HG03520 (cell line): ENCODE results near the gene CYP1A2.
"Not testable (repeated sequence)": the region's sequence is repeated elsewhere in the genome, so short reads cannot be mapped to it uniquely, and the experiment has no call there.

Experiments used
- ATAC-seq: cut with Tn5 transposase; IDR thresholded peaks from one replicate; pipeline ENCODE4 v1.9.1; 2021; ENCODE audit warnings: mild to moderate bottlenecking, moderate library complexity; ENCODE audit not compliant: unreplicated experiment

The CYP1A2 gene

DNA sequence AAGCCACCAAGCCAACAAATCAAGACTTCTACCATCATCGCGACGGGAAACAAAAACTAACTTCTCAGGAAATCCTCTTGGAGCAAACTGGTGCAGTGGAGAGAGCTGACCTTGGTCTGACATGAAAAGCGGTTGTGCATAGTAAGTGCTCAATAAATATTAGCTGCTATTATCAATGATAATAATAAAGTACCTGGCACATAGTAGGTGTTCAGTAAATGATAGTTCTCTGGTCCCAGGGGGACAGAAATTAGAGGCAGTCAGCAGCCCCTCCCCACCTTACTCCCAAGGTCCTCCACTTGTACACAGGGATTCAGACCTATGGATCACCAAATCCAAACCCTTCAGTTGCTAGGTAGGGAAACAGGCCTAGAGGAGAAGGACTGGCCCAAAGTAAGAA is 27.2 kb downstream of the CYP1A2 start:
- no peak for ATAC-seq

DNA sequence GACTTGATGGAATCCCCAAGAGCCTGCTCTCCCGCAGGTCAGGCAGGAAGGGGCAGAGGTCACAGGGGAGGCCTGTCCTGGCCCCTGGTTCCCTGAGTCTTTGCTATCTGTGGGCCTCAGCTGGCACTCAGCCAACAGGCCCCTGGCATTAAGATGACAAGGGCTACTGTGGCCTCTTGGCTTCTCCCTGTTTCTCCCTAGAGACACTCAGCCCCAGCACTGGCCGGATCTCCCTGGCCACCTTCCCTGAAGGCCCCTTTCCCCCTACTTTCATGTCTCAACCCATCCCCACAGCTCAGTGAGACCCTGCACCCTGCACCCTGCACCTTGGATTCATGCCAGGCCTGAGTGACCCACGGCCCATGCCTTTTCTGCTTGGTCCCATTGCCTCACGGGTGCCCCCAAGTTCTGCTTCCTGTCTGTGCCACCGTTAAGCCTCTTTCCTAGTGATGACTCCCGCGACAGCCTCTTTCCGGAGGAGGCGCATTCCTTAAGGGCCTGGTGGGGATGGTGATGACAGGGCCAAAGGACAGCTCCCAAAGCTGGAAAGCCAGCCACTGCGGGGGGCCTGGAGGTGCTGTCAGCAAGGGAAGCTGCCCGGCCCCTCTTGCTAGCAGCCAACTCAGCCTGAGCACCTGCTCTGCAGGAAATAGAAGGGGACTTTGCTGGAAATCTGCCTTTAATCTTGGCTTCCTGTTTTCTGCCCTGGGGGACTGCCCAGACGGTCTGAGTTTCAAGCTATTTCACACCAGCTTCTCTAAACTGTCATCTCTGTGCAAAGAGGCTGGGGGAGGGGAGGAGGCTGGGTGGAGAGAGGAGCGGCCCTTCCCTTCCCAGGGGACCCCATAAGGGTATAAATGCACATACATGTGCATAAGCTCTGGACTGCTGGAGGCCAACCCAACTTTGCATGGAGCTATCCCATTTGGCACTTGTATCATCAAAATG is 28.4 kb downstream of the CYP1A2 start:
- ATAC-seq: no peak

DNA sequence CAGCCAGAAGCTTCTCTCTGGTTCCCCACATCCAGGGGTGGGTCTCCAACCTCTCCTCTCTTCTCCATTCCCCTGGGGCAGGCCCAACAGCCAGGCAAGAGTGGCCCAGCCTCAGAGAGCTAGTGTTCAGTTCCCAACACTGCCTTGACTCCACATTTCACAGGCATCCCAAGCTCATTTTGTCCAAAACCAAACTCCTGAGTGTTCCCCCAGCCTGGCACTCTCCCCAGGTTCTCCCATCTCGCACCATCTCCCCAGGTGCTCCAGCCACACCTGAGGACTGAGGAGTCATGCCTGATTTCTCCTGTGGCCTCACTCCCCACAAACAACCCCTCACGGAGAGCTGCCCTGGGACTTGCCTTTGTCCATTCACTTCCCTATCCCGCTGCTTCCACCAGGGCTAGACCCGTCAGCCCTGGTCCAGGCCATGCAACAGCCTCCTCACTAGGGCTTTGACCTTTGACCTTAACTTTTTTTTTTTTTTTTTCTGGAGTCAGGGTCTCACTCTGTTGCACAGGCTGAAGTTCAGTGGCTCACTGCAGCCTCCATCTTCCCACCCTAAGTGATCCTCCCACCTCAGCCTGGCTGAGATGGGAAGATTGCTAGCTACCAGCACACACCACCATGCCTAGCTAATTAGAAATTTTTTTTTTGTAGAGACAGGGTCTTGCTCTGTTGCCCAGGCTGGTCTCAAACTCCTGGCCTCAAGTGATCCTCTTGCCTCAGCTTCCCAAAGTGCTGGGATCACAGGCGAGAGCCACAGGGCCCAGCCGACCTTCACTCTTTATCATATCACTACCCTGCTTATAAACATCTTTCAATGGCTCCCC is 29.3 kb downstream of the CYP1A2 start:
- ATAC-seq: no peak

DNA sequence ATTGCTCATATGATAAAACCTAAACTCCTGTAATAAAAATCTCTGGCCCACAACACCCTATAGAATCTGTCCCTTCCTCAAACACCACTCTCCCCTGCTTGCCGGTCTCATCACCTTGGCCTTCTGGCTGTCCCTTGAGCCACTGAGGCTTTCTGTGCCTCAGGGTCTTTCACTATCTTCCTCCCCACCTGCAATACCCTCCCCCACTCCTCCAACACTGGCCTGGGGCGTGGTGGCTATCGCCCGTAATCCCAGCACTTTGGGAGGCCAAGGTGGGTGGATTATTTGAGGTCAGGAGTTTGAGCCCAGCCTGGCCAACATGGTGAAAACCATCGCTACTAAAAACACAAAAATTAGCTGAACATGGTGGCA is 29.9 kb downstream of the CYP1A2 start:
- ATAC-seq: no peak

DNA sequence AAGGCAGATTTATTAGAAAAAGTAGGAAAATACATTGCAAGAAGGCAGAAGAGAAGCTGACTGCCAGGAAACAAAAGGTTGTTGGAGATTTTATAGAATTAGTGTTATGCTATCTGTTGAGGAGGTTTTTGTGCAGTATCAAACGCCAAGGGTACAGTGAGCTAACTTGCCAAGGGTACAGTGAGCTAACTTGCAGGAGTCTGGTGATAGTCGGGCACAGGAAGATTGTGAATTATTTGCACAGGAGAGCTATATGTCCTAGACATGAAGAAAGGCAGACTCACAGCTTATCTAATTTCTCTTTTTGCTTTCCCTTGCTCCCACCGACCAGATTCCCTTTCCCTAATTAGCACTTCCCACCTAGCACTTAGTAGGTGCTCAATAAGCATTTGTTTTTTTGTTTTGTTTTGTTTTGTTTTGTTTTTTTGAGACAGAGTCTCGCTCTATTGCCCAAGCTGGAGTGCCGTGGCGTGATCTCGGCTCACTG is 30.6 kb downstream of the CYP1A2 start:
- ATAC-seq: no peak

DNA sequence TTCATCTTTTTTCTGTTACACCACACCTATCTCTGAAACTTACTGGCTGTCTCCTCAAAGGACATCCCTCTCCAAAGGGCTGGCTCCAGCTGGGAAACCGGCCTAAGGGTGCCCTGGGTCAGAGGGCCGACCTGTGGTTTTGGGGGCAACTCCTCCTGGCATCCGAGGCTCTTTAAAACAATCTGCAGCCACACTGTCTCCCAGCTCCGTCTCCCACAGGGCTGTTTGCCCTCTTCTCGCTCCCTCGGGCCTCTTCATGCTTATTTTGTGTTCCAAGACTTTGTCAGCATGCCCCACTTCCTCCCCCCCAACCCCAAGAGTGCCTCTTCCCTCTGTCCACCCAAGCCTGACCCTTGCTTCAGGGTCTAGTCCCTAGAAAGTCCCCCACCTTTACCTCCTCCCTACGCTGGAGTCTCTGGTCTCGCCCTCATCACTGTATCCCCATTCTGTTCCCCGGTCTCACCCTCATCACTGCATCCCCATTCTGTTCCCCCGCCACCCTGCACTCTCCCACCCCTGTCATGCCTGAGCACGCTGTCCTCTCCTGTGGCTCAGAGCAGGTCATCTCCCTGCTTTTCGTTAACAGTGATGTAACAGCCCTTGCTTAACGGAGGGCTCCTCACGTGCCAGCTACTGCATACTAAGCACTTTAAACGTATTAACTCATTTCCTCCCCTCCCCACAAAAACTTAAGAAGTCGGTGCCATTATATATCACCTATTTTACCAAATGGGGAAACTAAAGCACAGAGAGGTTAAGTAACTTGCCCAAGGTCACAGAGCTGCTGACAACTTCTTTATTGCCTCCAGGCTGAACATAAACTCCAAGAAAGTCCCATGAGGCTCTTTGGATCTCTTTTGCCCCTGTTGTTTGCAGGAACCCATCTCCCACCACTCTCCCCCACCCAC is 32.1 kb downstream of the CYP1A2 start:
- no peak for ATAC-seq

DNA sequence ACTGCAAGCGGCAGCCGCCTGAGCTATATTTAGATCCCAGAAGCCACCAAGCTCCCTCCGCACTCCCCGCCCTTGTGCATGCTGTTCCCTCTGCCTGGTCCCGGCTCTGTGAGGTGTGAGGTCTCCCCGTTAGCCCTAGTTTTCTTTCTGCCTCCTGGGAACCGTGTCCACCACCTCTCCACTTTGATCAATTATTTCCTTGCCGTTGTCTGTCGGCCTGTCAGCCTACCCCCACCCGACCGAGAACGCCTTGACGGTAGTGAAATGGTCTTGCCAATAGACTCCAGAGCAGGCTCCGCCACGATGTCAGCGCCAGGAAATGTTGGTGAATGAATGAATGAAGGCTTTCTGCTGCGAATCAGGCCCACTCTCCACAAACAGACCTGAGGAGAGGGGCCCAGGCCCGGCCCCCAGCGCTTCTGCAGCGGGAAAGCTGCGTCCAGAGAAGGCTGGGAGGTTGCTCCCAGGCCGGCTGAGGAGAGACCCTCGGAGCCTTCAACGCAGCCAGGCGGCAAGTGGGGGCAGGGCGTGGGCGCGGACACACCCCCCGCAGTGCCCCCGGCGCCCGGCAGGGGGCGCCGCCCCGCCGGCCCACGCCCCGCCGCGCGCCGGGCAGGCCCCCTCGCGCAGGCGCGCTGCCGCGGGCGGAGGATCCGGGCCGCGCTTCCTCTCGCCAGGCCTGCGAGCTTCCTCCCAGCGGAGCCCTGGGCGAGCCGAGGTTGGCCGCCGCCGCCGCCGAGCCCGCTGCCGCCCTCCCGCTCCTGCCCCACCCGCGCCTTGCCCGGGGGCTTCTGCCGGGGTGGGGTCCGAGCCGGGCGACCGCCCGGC is 33.0 kb downstream of the CYP1A2 start, which contains the start of gene CSK:
Gene CSK, plus strand, starts transcription at position 650 of the 828 bp plus-strand sequence. CDS start 16,218 bp downstream, outside the sequence.
- peak; percentile 41 for ATAC-seq

DNA sequence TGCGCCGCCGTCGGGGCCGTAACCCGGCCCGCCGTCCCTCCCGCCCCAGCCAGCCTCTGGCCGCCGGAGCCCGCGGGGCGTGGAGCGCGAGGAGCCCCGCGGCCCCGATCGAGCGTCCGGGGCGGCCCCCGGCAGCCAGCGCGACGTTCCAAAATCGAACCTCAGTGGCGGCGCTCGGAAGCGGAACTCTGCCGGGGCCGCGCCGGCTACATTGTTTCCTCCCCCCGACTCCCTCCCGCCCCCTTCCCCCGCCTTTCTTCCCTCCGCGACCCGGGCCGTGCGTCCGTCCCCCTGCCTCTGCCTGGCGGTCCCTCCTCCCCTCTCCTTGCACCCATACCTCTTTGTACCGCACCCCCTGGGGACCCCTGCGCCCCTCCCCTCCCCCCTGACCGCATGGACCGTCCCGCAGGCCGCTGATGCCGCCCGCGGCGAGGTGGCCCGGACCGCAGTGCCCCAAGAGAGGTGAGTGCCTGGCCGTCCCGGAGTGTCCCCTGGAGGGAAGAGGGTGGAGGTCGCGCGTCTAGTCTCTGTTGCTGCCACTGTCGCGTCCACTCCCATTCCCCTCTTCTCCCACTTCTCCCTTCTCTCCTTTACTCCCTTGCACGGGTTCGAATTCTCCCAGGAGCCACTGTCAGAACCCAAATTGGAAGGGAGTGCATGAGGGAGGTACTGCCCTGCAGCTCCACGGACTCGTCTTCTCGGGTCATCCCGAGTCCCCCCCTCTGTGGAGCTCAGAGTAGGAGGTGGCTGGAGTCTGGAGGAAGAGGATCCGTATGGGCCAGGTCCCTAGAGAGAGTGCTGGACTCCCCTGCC is 33.8 kb downstream of the CYP1A2 start:
- ATAC-seq: peak; percentile 6

DNA sequence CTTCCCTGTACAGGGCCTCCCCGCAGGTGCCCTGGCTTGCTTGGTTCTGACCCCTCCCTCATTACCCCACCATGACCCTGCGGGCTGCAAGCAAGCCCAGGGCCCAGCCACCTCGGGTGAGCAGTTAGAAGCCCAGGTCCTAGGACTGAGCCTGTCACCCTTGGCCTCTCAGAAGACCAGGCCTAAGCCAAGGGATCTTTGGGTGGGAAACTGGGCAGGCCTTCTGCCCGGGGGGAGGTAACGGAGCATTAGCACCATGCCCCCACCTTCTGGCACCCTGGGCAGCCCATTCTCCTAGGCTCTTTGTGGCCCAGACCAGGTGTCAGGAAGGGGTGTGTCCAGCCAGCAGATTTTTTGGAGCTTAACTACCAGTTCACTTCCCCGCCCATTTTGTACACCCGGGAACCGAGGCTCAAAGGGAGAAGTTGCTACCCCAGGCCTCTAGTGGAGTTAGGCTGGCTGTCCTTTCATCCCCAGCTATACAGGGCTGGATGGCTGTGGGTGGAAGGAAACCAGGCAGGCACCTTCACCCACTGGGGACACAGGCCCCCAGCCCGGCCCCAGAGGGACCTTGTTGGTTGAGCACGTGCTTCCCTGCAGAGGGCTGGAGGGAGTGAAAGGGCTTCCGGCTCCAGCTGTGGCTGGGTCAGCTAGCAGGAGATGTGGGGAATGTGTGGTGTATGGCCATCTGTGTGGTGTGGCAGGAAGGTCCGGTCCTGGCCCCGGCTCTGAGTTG is 34.6 kb downstream of the CYP1A2 start:
- no peak for ATAC-seq

DNA sequence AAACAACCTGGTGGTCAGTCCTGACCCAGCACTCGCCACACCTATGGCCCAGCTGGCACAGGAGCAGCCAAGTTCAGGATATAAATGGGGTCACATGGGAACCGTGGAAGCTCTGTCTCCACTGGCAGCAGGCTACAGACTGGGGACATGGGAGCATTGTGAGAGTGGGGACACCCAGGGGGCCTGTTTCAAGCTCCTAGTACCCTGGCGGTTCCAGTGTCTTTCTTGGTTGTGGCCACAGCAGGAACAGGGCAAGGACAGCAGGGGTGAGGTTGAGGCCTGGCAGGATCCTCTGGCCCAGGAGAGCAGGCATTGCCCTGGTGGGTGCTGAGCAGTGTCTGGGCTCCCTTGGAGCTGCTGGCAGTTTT is 35.1 kb downstream of the CYP1A2 start:
- ATAC-seq: no peak

DNA sequence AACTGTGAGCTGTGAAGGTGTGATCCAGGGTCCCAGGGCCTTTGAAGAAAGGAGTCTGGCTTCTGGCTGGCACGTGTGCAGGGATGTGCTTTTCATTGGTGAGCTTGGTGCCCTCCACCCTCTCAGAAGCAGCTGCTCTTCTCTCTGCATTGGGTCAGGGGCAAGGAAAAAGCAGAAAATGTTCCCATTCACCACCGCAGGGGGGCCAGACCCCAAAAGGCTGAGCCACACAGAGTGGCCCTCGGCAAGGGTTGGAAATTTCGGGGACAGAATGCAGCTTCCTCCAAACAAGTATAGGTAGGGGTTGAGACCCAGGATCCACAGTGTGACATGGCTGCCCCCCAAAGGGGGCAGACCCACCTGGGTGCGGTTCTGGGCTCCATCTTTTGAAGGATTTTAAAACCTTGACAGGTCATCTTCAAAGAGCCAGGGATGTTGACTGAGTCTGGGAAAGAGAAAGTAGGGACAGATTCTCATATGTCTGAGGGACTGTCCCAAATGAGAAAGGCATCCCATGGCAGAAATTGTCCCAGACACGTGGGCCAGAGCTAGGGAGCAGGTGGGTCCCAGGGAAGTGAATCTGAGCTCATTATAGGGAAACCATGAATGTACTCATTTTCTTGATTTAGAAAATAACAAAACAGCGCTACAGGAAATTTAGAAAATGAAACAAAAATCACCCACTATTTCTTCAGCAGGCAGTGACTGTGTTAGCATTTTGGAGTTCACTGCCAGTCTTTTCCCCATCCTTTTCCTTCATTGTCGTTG is 36.0 kb downstream of the CYP1A2 start:
- no peak for ATAC-seq

DNA sequence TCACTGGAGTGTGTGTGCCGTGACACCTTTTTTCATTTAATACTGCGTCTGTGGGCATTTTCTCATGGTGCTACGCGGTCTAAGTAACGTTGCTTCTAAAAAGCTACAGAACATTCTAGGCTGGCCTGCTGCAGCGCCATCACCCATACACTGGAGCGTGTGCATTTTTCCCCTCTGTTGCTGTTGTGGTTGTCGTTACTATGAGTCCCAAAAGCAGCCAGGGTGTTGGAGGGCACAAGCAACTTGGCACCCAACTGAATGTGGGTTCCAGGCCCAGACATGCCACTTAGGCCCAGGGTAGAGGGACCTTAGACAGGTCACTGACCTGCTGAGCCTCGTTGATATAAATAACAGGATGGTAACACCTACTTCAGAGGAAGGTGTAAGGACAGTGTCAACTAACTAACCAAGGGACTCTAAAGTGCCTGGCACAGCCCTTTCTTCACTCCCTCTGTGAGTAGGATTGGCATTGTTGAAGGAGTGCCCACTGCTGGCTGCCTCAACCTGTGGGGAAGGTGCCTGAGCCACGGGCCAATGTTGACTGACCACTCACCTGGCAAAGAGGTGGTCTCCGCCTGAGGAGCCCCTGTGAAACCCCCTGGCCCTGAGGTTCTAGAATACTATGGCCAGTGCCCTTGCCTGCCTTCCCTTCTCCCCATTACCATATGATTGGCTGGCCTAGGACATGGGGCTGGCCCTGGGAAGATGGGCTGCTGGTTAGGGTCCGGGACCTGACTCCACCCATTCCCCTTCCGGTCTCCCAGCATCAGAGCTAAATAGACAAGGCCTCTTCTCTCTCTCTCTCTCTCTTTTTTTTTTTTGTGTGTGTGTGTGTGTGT is 36.8 kb downstream of the CYP1A2 start:
- no peak for ATAC-seq

DNA sequence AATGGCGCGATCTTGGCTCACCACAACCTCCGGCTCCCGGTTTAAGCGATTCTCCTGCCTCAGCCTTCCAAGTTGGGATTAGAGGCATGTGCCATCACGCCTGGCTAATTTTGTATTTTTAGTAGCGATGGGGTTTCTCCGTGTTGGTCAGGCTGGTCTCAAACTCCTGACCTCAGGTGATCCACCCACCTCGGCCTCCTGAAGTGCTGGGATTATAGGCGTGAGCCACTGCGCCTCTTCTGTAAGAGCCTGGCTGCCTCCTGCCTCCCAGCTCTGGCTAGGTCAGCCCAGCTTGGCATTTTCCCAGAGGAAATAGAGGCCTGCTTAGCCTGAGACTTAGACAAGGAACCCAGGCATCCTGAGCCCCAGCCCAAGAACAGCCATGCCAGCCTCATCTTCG is 37.4 kb downstream of the CYP1A2 start:
- ATAC-seq: not testable (repeated sequence)

DNA sequence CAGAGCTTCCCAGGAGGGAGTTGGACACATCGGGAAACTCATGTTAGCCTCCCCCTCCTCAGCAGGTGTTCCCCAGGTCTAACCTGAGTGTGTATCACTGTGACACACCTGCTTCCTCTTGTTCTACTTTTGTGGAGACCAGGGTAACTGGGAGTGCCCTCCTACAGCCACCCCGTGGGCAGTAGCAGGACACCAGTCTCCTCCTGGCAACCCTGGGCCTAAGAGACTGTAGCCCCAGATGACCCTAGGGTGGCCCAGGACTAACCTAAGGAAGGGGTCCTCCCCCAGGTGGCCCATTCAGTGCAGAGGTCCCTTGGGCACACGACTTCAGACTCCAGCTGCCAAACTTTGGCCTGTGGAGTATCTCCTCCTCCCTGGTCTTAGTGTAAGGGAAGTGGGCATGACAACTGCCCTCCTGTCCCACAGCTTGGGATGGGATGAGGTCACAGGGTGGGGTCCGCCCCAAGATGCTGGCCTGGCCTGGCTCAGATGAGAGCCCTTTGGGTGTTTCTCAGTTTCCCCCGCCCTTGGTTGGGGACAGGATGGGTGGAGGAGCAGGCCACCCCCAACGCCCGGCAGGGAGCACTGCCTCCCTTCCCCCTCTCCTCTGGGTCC is 38.0 kb downstream of the CYP1A2 start:
- no peak for ATAC-seq

DNA sequence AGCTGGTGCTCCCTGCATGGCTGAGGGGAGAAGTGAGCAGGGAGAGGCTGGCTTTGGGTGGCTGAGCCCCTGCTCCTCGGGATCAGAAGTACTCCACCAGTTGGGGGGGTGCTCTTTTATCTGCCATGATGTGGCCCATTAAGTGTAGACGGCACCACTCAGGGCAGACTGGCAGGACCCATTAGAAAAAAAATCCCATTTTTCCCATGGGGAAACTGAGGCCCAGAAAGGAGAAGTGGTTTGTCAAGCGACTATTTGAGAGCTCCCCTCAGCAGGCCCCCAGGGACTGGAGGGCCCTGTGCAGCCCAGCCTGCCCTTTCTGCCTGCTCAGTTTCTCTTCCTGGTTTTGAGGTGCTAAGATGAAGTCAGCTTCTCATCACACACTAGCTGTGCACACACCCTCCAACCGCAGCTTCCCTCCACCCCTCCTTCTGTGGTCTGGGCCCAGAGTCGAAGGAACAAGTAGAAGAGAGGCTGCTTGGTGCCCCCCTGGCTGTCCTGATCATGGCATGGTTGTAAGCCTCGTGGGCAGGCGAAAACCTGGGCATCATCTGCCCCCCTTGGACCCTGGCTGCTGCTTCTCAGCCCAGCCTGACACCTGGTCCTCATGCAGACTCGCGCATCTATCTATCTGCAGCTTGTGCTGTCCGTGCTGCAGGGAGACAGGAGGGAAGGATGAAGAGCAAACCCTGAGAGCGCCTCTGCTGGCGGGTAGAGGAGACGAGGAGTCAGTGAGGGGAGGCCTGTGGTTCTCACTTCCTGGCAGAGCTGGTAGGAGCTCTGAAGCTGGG is 38.8 kb downstream of the CYP1A2 start:
- peak; percentile 48 for ATAC-seq
